ENCODE data around the gene ENTREP3.

Gene ENTREP3

DNA sequence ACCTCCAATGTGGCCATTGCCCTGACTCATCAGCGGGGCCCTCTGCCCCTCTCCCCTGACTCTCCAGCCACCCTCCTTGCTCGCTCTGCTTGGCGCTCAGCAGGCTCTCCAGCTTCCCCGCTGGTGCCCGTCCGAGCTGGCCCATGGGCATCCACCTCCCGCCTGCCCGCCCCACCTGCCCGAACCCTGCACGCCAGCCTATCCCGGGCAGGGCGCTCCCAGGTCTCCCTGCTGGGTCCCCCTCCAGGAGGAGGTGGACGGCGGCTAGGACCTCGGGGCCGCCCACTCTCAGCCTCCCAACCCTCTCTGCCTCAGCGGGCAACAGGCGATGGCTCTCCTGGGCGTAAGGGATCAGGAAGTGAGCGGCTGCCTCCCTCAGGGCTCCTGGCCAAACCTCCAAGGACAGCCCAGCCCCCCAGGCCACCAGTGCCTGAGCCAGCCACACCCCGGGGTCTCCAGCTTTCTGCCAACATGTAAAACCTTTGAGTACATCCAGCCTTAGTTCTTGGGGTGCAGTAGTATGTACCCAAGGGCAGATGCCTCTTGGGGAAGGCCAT is 32.8 kb upstream of the ENTREP3 start:
- TF ChIP-seq, protein P1, sequence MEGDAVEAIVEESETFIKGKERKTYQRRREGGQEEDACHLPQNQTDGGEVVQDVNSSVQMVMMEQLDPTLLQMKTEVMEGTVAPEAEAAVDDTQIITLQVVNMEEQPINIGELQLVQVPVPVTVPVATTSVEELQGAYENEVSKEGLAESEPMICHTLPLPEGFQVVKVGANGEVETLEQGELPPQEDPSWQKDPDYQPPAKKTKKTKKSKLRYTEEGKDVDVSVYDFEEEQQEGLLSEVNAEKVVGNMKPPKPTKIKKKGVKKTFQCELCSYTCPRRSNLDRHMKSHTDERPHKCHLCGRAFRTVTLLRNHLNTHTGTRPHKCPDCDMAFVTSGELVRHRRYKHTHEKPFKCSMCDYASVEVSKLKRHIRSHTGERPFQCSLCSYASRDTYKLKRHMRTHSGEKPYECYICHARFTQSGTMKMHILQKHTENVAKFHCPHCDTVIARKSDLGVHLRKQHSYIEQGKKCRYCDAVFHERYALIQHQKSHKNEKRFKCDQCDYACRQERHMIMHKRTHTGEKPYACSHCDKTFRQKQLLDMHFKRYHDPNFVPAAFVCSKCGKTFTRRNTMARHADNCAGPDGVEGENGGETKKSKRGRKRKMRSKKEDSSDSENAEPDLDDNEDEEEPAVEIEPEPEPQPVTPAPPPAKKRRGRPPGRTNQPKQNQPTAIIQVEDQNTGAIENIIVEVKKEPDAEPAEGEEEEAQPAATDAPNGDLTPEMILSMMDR (conservative IDR thresholded peaks at IDR 0.05; ENCODE audit: low read depth): no peak
- POLR2A ChIA-PET (ENCODE audit: low non-redundant PET): no interaction called here
- H3K27ac ChIP-seq: no peak overlapping the region

DNA sequence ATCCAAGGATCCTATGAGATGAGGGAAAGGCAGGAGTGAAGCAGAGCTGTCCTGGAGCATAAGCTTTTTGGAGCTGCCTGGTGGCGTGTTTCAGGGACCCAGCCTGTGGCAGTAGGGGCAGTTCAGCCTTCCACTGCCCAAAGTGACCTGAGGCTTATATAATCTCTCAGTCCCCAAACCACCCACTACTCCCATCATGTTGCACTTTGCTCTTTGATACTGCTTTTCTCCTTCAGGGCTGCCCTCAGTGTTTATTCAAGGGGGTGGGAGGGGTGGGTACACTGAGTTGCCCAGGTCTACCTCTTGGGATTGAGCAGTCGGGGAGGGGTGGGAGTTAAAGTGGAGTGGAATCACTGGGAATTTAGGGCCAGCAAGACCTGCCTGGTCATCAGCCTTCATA is 31.3 kb upstream of the ENTREP3 start:
- CTCF ChIA-PET: interaction anchor here (0.5 to 0.9 kb wide), 3 partner anchors 36 to 293 kb away, joined by 3 read pairs; no protein-coding TSS in a partner anchor
- TF ChIP-seq, protein P1 (conservative IDR thresholded peaks at IDR 0.05; ENCODE audit: low read depth): no peak
- POLR2A ChIA-PET (ENCODE audit: low non-redundant PET): no interaction called here
- no peak for DNase-seq (ENCODE audit: low spot score)
- H3K27ac ChIP-seq: no peak overlapping the region

More for the DNA sequence above, 32.8 kb upstream of the ENTREP3 start:
- CTCF ChIA-PET: interaction anchor here (0.6 kb wide), 1 partner anchor 809 kb away, joined by 4 read pairs; no protein-coding TSS in a partner anchor
- no peak for DNase-seq (ENCODE audit: low spot score)

DNA sequence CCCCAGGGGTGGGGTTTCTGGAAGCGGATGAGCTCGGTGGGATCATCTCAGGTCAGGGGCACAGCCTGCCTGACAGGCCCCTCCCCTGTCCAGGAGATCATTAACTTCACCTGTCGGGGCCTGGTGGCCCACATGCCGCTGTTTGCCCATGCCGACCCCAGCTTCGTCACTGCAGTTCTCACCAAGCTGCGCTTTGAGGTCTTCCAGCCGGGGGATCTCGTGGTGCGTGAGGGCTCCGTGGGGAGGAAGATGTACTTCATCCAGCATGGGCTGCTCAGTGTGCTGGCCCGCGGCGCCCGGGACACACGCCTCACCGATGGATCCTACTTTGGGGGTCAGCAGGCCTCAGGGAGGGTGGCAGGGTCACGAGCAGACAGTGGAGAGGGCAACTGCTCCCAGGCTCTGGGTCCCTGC is 30.4 kb upstream of the ENTREP3 start:
- ChIA-PET POLR2A (ENCODE audit: low non-redundant PET) (no interaction called here), CTCF (interaction anchor here (0.5 to 0.9 kb wide), 3 partner anchors 35 to 294 kb away, joined by 3 read pairs; no protein-coding TSS in a partner anchor)
- H3K27ac ChIP-seq: no peak overlapping the region
- DNase-seq (ENCODE audit: low spot score): no peak
- TF ChIP-seq, protein P1 (conservative IDR thresholded peaks at IDR 0.05; ENCODE audit: low read depth): no peak

DNA sequence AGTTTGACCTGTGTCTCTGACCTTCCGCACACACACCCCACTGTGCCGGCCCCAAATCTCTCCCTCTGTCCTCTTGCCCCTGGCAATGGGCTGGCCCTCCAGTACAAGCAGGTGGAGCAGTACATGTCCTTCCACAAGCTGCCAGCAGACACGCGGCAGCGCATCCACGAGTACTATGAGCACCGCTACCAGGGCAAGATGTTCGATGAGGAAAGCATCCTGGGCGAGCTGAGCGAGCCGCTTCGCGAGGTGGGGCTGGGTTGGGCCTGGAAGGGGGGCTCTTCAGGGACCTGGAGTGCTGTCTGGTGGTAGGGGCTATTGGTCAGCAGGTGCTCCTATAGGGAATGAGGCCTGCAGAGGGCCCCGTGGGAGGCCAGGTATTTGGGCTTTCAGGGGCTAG is 29.8 kb upstream of the ENTREP3 start:
- POLR2A ChIA-PET (ENCODE audit: low non-redundant PET): no interaction called here
- H3K27ac ChIP-seq: no peak overlapping the region
- CTCF ChIA-PET: no interaction called here
- TF ChIP-seq, protein P1 (conservative IDR thresholded peaks at IDR 0.05; ENCODE audit: low read depth): no peak
- no peak for DNase-seq (ENCODE audit: low spot score)

DNA sequence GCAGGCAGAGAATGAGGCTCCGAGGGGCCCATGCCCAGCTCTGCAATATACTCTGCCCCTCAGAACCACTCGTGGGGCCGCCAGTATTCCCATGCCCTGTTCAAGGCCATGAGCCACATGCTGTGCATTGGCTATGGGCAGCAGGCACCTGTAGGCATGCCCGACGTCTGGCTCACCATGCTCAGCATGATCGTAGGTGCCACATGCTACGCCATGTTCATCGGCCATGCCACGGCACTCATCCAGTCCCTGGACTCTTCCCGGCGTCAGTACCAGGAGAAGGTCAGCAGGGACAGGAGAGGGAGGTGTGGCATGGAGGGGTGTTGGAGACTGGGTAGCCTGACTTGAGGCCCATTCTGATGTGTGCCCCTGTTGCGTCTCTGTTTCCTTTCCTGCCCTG is 29.2 kb upstream of the ENTREP3 start:
- H3K27ac ChIP-seq: no peak overlapping the region
- CTCF ChIA-PET: no interaction called here
- no peak for DNase-seq (ENCODE audit: low spot score)
- TF ChIP-seq, protein P1 (conservative IDR thresholded peaks at IDR 0.05; ENCODE audit: low read depth): no peak
- POLR2A ChIA-PET (ENCODE audit: low non-redundant PET): no interaction called here

DNA sequence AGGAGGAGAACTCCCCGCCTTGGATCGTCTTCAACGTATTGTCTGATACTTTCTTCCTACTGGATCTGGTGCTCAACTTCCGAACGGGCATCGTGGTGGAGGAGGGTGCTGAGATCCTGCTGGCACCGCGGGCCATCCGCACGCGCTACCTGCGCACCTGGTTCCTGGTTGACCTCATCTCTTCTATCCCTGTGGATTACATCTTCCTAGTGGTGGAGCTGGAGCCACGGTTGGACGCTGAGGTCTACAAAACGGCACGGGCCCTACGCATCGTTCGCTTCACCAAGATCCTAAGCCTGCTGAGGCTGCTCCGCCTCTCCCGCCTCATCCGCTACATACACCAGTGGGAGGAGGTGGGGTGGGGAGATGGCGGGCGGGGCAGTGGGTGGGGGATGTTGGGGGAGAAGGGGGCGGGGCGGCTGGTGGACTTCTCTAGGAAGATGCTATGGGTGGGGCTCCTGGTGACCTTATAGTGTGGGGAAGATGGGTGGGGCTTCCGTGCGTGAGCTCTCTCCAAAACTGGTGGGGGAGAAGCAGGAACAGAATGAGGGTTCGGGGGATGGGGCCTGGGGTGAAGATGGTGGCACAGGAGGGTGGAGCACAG is 27.3 kb upstream of the ENTREP3 start:
- CTCF ChIA-PET: no interaction called here
- DNase-seq (ENCODE audit: low spot score): no peak
- TF ChIP-seq, protein P1 (conservative IDR thresholded peaks at IDR 0.05; ENCODE audit: low read depth): no peak
- no peak overlapping the region for H3K27ac ChIP-seq
- POLR2A ChIA-PET (ENCODE audit: low non-redundant PET): no interaction called here

Measured in RWPE1 (cell line).